Measurements from ENCODE around the gene FAM72A.
"Not testable (repeated sequence)": the region's sequence is repeated elsewhere in the genome, so short reads cannot be mapped to it uniquely, and the experiment has no call there.

Gene FAM72A

DNA sequence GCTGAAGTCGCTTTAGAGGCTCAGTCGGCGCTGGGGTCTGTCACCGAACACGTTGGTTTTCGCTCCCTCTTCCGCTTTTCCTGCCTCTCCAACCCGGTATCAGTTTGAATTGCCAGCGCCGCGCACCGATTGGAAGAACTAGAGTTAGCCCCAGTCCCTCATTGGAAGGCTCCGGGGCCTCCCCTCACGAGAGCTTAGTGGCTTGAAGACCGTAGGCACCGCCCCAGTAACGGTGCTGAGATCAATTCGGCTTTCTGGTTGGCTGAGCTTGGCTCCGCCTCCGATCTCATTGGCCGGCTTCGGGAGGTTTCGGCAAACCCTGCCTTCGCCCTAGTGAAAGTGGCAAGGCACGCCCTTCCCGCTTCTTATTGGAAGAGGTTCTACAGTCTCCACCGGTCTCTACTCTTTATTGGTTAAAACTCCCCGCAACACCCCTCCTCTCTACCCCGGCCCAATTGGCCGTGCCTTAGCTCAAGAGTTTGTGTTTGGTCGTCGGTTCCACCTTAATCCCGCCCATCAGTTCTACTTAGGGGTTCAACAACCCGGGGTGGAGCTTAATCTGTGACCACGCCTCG, at the start of gene FAM72A:
Gene FAM72A (minus strand): TSS at position 51 of the 575 bp plus-strand sequence. CDS start 814 bp downstream, outside the sequence.
- peak; percentile 5 to 100 (median 98) for DNase-seq

DNA sequence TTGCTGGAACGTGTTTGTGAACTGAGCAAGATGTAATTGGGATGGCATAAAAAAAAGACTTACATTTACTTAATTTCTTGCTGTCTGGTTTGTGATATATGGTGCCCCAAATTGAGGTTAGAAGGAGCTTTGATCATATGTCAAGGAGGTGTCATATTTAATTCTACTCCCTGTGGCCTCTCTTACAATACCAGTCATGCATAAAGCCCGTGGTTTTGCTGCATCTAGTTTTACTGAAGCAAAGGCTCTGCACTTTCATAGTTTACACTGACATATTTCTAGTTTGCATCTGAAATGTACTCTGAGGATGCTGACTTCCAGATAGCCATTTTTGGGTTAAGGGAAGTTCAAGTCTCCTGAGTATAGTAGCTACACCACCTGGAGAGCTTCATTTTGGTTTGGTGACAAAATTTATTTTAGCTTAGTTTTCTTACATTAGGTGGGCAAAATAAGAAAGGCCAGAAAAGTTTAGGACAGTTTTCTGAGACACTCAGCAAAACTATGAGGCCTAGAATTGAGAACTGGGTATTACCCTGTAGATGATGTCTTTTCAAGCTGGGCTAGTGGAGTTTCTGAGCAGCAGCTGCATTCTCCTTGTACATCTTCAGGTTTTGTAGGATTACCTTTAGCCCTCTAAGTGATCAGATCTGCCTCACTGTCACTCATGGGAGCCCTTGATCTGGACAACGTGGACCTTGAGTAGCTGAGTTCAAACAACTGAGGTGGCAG, 48.5 kb upstream of the FAM72A start:
- DNase-seq, result not testable (repeated sequence)

DNA sequence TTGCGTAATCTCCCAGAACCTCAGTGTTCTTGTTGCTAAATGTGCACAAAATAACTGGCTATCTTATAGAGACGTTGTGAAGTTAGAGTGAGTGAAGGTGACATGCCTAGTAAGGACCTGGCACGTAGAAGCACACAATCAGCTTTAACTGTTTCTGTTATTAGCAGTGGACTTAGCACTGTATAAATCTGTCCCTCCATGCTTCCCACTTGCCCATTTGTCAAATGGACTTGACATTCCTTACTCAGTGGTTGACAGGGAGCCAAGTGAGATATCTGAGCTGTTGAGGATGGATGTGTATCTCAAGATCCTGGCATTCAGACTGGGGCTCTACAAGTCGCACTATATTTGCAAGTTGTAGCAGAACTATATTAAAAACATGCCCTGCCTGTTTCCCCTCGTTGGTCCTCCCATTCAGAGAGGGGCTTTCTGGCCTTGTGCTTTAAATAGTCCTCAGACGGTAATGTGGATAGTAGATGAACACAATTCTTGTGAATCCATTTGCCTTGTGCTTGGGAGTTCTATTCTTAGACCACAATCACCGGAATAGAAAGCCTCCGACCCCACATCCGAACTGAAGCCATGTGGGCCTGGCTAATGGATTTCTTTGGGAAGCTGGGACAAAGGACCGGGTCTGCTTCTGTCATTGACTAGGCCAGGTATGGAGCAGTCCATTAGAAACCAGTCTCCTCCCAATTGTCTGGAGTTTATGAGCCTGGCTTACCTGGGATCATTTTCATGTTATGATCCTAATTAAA, 43.7 kb upstream of the FAM72A start:
- DNase-seq, result not testable (repeated sequence)

DNA sequence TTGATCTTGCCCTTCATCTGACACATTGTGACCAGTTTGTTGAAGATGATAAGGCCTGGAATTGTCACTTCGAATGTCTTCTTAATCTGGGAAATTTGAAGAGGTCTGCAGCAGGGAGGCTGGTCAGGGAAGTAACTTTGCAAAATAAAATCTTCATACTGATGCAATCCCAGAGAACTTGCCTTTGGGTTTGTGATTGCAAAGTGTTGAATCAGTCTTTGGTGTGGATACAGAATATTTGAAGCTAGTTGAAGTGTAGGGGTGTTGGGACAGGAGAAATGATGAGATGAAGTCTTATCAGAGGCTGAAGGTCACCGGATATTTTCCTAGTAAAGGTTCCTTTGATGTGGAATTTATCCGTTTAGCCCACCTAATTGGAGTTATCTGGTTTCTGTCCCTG, 42.8 kb upstream of the FAM72A start:
- DNase-seq, result not testable (repeated sequence)

DNA sequence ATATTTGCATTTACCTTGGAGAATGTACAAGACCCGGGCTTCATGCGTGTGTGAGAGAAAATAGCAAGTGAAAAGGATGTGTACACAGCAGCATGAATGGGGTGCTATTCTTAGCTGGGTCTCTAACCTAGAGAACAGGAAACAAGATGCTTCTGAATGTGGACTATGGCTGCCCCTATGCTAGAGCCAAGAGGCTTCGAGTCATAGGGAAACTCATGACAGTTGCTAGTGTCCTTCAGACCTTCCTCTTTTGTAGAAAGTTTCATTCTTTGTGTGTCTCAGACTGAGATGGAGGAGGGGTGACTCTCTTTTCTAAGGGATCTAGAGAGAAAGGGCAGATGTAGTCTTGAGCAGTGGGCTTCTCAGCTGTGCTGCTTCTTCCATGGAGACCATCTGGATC, 40.7 kb upstream of the FAM72A start:
- DNase-seq, result peak in 2 of 56 donors; percentile 7 to 38

DNA sequence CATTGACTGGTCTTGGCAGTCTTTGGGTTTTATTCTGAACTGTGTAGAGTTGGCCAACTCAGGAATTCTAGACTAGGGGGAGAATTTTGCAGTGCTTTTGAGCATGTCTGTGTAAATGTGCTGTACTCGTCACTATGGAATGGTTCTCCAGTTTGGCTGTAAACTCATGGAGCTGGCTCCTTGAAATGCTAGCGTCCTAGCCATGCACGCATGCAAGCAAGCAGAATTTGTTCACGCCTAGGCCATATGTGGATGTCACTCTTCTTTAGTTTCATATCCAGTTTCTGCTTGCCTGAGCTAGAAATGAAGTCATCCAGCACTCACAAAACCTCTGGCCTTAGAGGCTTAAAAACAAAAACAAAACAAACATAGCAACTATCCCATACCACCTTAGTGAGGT, 37.6 kb upstream of the FAM72A start:
- not testable (repeated sequence) for DNase-seq

DNA sequence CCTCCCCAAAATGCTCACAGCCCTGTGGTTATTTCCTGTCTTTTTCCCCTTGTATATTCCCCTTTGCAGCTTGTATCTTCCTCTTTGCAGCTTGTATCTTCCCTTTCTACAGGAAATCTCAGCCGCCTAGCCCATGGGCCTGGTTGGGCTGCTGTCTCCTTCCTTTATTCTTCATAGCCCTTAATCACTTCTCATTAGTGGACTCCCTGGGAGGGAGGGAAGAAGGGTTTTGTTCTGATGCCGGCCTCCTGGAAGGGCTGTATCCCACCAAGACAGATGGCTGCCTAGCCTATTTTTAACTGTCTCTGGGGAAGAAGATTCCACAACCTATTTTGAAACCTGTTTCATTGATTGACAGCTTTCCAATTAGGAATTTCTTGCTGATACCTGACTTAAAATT, 32.6 kb upstream of the FAM72A start:
- not testable (repeated sequence) for DNase-seq

DNA sequence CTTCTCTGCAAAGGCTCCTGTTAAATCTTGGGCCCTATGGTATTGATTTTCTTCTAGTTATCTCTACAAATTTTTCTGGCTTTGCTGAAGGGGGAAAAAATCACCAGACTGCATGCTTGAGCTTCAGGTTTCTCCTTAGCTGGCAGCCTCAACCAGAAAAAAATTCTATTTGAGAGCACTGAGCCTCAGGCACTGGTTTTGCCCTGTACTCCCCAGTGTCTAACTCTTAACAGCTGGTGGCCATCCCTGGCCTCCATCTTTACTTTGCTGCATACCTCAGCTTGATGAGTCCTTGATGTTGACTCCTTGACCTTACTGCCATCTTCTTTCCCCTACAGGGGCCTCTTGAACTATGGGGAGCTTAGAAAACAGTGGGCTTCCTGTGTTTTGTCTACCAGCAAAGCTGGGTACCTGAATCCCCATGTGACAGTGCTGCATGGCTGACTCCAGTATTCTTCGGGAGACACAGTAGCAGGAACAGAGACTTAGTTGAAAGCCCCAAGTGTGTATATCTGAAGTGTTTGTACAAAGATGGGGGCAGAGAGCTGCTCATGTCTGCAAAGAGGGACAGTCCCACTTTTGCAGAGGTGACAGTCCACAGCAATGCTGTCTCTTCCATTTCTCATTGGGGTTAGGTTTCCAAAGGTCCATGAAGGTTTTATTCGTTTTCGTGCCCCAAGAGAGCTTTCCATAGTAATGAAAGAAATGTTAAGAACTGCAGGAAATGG, 31.7 kb upstream of the FAM72A start:
- DNase-seq, result not testable (repeated sequence)

DNA sequence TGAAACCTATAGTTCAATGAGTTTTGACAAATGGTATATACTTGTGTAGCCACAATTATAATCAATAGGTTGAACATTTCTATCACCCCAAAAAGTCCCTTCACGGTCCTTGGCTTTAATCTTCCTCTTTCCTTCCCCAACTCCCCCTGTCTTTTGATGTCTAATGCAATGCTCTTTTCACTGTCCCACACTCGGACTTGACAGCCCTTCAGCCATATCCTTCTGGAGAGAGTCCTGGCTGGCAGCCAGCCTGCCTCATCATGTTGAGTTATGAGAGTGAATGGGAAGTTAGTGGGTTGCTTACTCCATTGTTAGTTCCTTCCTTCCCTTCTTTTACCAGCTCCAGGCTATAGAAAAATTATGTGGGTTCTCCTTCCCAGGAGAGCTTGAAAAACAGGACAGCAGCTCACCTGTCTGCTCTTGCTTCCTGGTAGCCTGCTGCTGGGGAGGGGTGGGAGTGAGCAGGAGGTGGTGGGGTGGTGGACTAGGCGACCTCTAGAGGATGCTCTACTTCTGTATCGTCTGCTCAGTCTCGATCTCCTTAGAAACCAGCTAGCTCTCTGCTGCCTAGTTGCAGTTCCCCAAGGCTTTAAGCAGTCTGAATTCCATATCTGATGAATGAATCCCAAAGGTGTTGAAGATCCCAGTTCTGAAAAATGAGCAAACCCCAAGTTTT, 30.5 kb upstream of the FAM72A start:
- not testable (repeated sequence) for DNase-seq

DNA sequence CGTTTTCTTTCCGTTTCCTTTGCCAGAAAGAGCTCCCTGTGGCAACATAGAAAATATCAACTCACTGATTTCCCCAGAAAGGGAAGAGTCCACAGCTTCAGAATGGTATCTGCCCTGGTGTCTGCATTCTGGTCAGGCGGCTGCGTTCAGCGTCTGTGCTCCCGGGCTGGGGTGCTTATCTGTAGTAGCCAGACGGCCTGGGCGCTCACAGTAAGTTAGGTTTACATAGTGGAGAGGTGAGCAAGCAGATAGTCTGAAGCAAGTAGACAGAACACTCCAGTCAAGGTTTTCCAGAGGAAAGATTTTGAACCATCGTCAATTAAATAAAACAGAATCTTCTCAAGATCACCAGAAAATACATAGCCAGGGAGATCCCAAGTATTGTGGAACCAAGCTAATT, 29.4 kb upstream of the FAM72A start:
- not testable (repeated sequence) for DNase-seq

DNA sequence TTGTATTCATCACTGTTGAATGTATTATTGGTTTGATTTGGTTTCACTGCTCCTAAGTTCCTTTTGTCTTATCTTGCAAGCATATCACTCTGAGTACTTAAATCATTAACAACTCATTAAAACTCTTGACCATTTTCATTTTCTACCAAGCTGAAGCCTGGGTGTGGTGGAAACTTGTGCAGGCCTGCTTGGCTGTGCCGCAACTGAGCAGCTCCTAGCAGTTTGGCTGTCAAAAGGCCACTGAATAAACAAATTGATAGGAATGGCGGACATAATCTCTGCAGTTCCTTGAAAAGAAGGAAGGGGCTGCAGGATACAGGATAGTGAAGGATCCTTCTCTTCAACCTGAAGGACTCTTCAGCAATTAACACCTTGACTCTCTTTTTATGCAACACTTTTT, 26.6 kb upstream of the FAM72A start:
- DNase-seq, result not testable (repeated sequence)

DNA sequence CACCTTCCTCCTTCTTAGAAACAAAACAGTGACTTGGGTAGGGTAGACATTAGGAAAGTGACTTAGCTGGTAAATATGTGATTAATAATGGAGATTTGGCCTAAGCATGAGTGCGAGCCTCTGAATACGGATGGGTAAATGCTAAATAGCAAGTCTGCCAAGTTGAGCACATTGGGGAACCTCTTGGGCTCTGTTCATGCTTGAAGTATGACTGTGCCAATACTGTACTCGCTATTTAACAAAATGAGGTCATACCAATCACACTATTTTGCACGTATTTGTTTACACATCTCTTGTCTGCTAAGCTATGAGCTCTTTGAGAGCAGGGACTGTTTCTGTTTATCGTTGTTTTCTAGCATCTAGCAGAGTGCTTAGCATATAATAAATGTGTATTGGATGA, 24.2 kb upstream of the FAM72A start:
- DNase-seq, result not testable (repeated sequence)

DNA sequence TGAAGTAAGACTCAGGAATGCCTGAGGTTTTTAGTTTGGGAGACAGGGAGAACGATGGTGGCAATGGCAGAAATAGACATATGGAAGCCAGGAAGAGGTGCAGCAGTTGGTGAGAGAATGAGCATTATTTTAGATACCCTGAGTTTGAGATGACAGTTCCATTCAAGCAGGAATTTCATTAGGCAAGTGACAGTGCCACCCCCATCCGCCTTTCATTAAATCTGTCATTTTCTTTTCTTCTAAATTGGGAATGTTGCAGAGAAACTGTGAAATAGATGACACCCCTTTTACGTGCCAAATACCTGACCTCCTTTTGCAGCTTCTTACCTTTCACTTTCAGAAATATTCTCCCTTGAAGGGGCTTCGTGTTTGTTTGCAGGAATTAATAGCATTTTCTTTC, 22.7 kb upstream of the FAM72A start:
- not testable (repeated sequence) for DNase-seq

DNA sequence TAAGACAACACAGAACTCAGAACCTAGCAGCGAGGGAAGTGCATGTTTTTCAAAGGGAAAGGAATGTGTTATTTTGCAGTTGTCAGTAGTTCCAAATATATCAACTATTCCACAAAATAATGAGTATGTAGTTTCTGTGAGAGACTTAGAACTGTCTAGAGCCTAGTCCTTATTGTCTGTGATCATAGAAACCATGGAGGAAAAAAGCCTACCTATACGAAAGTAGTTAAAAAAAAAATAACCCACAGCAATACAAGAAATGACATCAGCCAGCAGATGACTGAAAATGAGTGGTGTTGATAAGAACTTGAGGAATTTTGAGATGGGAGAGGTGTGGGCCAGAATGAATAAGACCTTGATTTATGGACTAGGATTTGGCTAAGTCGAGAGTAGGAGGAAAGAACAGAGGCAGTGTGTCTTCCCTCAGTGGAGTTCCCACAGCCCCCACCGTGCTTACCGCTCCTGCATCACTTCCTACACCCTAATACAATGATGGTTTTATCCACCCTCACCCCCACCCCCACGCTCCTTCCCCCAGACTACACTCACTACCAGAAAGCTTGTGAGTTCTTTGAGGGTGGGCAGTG, 21.6 kb upstream of the FAM72A start:
- not testable (repeated sequence) for DNase-seq

DNA sequence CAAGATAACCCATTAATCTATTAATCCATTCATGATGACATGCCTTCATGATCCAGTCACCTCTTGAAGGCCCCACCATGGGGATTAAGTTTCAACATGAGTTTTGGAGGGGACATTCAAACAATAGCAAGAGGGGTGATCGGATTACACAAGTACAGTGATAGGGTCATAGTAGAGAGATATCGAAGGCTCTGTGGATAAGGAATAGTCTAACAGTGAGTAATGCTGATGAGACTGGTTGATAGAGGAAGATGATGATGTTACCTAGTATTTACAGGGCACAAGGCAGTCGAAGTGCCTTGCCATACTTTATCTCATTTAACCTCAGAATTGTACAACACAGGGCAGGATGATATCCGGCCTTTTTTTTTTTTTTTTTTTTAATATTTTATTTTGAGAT, 18.9 kb upstream of the FAM72A start:
- not testable (repeated sequence) for DNase-seq

DNA sequence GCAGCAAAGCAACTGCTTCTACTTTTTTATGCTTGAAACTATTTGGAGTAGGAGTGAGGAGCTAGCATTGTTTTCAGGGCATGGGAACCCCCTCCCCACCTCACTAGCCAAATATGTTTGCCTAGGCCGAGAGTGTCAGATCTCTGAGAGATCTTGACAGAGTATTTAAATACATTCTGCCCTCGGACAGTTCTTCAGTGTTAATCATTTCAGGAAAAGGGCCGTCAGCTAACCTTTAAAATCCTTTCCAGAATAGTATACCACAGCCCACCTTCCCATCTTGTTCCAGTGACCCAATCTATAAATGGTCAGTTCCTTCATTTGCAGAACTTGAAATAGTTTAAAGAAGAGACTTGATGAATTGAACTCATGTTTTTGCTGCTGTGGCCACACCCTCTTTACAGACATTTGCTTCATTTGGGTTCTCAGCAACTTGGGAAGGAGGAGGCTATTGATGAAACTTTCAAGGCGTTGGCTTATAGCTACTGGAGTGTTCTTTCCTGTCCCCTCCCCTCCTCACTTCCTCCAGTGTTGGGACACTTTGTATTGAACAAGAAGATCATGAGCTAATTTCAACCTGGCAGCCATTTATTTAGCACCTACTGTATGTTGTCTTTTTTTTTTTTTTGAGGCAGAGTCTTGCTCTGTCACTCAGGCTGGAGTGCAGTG, 17.8 kb upstream of the FAM72A start:
- not testable (repeated sequence) for DNase-seq

DNA sequence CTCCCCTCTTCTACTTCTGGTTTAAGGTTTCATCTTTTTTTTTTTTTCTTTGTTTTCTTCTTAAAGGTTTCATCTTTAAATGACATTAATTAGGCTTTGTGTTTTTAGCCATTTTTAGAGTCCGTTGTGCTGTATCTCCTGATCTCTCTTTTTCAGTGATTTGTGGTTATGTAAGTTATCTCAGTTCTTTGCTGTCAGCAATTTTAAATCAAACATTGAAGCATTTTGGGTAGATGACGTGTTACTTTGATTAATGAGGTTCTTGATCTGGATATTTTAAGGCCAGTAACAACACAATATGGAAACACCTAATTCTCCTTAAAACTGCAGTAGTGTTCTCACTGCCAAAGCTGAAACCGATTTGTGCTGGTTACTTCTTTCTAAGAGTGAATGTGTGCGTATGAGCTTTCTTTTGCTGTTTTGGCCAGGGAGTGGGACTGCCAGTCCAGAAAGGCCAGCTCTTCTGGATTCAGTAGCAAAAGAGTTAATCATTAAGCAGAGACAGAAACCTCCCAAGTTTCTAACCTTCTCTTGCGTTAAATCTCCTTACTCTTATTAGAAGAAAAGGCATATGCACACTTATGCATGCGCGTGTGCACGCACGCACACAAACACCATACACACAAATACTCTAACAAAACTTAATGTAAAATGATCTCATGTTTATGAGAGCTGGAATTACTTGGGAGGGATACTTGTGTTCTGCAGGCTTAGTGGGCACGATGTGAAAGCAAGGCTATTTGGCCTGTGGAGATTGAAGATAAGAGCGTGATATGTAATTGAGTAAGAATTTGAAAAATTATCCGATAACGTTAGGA, 17.1 kb upstream of the FAM72A start:
- not testable (repeated sequence) for DNase-seq

DNA sequence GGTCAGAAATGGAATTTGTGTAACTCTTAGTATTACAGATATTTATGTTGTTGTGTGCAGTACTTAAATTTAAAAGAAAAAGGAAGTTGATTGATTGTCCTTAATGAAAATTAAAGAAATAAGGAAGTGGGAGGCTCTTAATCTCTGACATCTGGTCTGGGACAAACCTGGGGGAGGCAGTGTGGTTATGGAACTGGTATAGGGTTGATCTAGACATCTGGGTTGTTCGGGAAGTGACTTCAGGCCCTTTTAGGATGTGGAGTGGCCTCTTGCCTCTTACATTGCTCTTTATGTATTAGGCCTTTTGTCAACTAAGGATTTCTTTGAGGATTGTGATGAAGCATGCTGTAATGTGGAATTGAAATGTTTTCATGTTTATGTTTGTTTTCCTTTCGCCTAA, 16.1 kb upstream of the FAM72A start:
- not testable (repeated sequence) for DNase-seq

DNA sequence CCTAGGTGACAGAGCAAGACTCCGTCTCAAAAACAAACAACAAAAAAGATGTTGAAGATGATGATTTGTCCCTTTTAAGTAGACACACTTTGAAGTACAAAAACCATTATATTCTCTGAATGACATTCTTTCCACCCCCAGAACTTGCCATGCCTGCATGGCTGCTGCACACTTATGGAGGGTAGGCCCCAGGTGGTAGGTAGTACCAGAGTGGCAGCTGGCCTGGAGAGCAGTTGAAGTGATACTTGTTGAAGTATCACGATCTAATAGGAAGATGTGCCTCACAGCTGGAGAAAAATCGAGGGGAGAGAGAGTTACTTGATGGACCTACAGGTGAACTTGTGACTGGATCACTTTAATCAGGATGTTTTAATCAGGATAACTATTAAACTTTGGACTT, 15.6 kb upstream of the FAM72A start:
- not testable (repeated sequence) for DNase-seq
